Ascending aorta (tissue), 2 donors: ENCODE results near the gene MCC. TPM values are rescaled to one million over a fixed set of nuclear protein-coding genes. Genes with fewer than 3 reads are reported as not detected.
"Not testable (repeated sequence)": the region's sequence is repeated elsewhere in the genome, so short reads cannot be mapped to it uniquely, and the experiment has no call there.

Experiments
- DNase-seq, 2 donors: peaks; one replicate each; pipeline ENCODE4 v3.0.0-alpha.2; 2019; ENCODE audit warnings: low spot score in 2 of 2
- H3K27ac ChIP-seq, 2 donors: fragments of 200-600 bp; sonication (generic); one replicate each; pipeline ENCODE4 v1.5.1; 2016 to 2017; ENCODE audit warnings: mild to moderate bottlenecking in 1 of 2
- H3K27me3 ChIP-seq: fragments of 200-600 bp; sonication (generic); one replicate; pipeline ENCODE4 v1.5.1; 2017
- H3K36me3 ChIP-seq, 2 donors: fragments of 200-600 bp; sonication (generic); one replicate each; pipeline ENCODE4 v1.5.1; 2016
- H3K4me1 ChIP-seq, 2 donors: fragments of 200-600 bp; sonication (generic); one replicate each; pipeline ENCODE4 v1.5.1; 2016 to 2017; ENCODE audit warnings: mild to moderate bottlenecking in 1 of 2
- H3K4me3 ChIP-seq, 2 donors: fragments of 200-600 bp; sonication (generic); one replicate each; pipeline ENCODE4 v1.5.1; 2016 to 2017; ENCODE audit warnings: mild to moderate bottlenecking in 1 of 2
- H3K9me3 ChIP-seq, 2 donors: fragments of 200-600 bp; sonication (generic); one replicate each; pipeline ENCODE4 v1.5.1; 2016
- CTCF ChIP-seq, 3 experiments: fragments of 200-600 bp in 2 of 3; fragments of 450-650 bp in 1 of 3; sonication (generic) in 2 of 3; IDR thresholded peaks; one replicate each; pipeline ENCODE4 v1.5.1; 2016 to 2019; ENCODE audit warnings: antibody characterized with exemption in 3 of 3, mild to moderate bottlenecking in 1 of 3, moderate library complexity in 1 of 3
- intact Hi-C: fragments of 100-400 bp; cut with DNase I; formaldehyde crosslinking; loops from one replicate; pipeline ENCODE4 v1.15.1; 2023
- total RNA-seq: library from RNA; depleted of rRNA; stranded (reverse); fragments of >200 nt; gene quantifications from one replicate; pipeline ENCODE4 v1.1.0, GENCODE V29; 2016

Gene MCC
- total RNA-seq, 1 donor from 2014 or later = 67.9 TPM

- H3K4me3 ChIP-seq = no peak overlapping the region
- no peaks in the 10 kb centered on the region for H3K36me3 ChIP-seq
- H3K27ac ChIP-seq = no peak overlapping the region
- TF ChIP-seq CTCF (IDR thresholded peaks at IDR 0.05) = no peak
- no peaks in the 10 kb centered on the region for H3K27me3 ChIP-seq
- intact Hi-C loops = no loop called here
- H3K4me1 ChIP-seq = no peaks in the 10 kb centered on the region
- H3K9me3 ChIP-seq = no peaks in the 10 kb centered on the region
- no peak for DNase-seq
Measured at GRCh38 chr5:113427871-113428574, 60.2 kb downstream of the MCC start.

GRCh38 chr5:113425909-113426308, 62.3 kb downstream of the MCC start:
- Histone ChIP-seq H3K36me3 (no peaks in the 10 kb centered on the region), H3K9me3 (no peaks in the 10 kb centered on the region), H3K27ac (no peak overlapping the region), H3K4me3 (no peak overlapping the region), H3K27me3 (no peaks in the 10 kb centered on the region), H3K4me1 (no peaks in the 10 kb centered on the region)
- no peak for DNase-seq
- intact Hi-C loops = no loop called here
- no peak for TF ChIP-seq CTCF (IDR thresholded peaks at IDR 0.05)

- Histone ChIP-seq H3K9me3 (no peaks in the 10 kb centered on the region), H3K27me3 (no peaks in the 10 kb centered on the region), H3K4me1 (no peaks in the 10 kb centered on the region), H3K36me3 (no peaks in the 10 kb centered on the region), H3K4me3 (no peak overlapping the region), H3K27ac (no peak overlapping the region)
- no peak for TF ChIP-seq CTCF (IDR thresholded peaks at IDR 0.05)
- DNase-seq = no peak
- intact Hi-C loops = no loop called here
Measured at GRCh38 chr5:113421693-113422092, 66.6 kb downstream of the MCC start.

- no peak for TF ChIP-seq CTCF (IDR thresholded peaks at IDR 0.05)
- DNase-seq = no peak
- H3K27me3 ChIP-seq = no peaks in the 10 kb centered on the region
- H3K4me3 ChIP-seq = no peak overlapping the region
- H3K4me1 ChIP-seq = no peaks in the 10 kb centered on the region
- no peaks in the 10 kb centered on the region for H3K36me3 ChIP-seq
- intact Hi-C loops = no loop called here
- no peaks in the 10 kb centered on the region for H3K9me3 ChIP-seq
- H3K27ac ChIP-seq = no peak overlapping the region
Measured at GRCh38 chr5:113405530-113405929, 82.7 kb downstream of the MCC start.

- no peak overlapping the region for H3K4me3 ChIP-seq
- H3K27me3 ChIP-seq = no peaks in the 10 kb centered on the region
- TF ChIP-seq CTCF (IDR thresholded peaks at IDR 0.05) = no peak
- H3K4me1 ChIP-seq = no peaks in the 10 kb centered on the region
- no peak overlapping the region for H3K27ac ChIP-seq
- no peaks in the 10 kb centered on the region for H3K9me3 ChIP-seq
- intact Hi-C loops = no loop called here
- H3K36me3 ChIP-seq = no peaks in the 10 kb centered on the region
- no peak for DNase-seq
Measured at GRCh38 chr5:113404269-113404668, 84.0 kb downstream of the MCC start.

- H3K4me3 ChIP-seq, H3K27me3 ChIP-seq, H3K36me3 ChIP-seq, H3K27ac ChIP-seq, H3K4me1 ChIP-seq, DNase-seq, intact Hi-C loops, H3K9me3 ChIP-seq: not testable (repeated sequence)
Measured at GRCh38 chr5:113397986-113398385, 90.3 kb downstream of the MCC start.
